Omental fat pad (tissue), 4 donors: ENCODE measurements around the gene ASH1L. TPM values are rescaled to one million over a fixed set of nuclear protein-coding genes. Genes with fewer than 3 reads are reported as not detected.

ENCODE experiments used
- ATAC-seq: fragments of 150-250 bp; one replicate; pipeline ENCODE4 v1.9.1; 2016; ENCODE audit warnings: mild to moderate bottlenecking, moderate library complexity; ENCODE audit not compliant: low FRiP score
- DNase-seq: peaks from one replicate; pipeline ENCODE4 v3.0.0-alpha.2; 2019; ENCODE audit warnings: low spot score
- total RNA-seq, 4 donors: library from RNA; depleted of rRNA; stranded (reverse); fragments of >200 nt; gene quantifications; one replicate each; pipeline ENCODE4 v1.1.0, GENCODE V29; 2016
- TF ChIP-seq, protein P1 (sequence below), 3 donors: fragments of 450-650 bp; IDR thresholded peaks; one replicate each; pipeline ENCODE4 v1.5.1; 2016 to 2017; ENCODE audit warnings: antibody characterized with exemption in 3 of 3, mild to moderate bottlenecking in 3 of 3, moderate library complexity in 2 of 3

The ASH1L gene
- total RNA-seq, 4 donors from 2014 or later: 60.8 to 72.2 (median 65.6) TPM

- TF ChIP-seq, protein P1, sequence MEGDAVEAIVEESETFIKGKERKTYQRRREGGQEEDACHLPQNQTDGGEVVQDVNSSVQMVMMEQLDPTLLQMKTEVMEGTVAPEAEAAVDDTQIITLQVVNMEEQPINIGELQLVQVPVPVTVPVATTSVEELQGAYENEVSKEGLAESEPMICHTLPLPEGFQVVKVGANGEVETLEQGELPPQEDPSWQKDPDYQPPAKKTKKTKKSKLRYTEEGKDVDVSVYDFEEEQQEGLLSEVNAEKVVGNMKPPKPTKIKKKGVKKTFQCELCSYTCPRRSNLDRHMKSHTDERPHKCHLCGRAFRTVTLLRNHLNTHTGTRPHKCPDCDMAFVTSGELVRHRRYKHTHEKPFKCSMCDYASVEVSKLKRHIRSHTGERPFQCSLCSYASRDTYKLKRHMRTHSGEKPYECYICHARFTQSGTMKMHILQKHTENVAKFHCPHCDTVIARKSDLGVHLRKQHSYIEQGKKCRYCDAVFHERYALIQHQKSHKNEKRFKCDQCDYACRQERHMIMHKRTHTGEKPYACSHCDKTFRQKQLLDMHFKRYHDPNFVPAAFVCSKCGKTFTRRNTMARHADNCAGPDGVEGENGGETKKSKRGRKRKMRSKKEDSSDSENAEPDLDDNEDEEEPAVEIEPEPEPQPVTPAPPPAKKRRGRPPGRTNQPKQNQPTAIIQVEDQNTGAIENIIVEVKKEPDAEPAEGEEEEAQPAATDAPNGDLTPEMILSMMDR (IDR thresholded peaks at IDR 0.05): no peak
- no peak for DNase-seq
- peak; percentile 62 for ATAC-seq
These were observed 238.9 kb downstream of the ASH1L start for GRCh38 chr1:155323729-155324036.

DNA sequence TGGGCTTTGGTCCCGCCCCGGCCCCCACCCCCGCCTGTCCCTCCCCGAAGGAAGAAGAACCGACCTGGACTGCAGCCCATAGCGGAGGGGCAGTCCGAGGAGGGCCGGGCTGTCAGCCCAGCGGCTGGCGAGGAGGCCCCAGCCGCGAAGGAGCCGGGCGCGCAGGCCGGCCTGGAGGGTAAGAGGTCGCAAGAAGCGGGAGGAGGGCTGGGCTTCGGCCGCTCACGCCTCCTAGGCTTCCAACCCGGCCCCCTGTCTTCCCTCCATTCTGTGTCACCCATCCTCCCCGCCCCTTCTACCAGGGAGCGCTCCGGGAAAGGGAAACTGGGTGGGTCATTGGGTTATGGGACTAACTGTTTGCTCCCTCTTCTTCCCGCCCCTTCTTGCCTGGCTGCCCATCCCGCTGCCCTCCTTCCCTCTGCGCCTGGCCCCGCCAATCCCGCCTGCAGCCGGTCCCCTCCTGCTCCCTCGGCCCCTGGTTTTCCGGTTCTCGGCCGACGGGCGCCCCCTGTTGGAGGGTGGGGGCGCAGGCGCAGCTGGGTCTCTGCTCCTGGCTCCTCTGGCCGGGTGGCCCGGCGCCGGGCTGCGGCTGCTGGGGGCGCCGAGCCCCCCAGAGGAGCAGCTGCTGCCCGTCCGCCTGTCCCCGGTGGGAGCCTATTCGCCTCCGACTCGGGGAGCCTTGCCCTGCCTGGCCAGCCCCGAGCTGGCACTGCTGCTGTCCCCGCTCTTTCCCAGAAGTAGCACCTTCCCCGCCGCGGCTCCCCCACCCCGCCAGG lies 239.5 kb downstream of the ASH1L start:
- ATAC-seq: peak; percentile 72
- DNase-seq: peak; percentile 76
- TF ChIP-seq, protein P1 (IDR thresholded peaks at IDR 0.05): peak in 2 of 3 donors; percentile 86 to 93

DNA sequence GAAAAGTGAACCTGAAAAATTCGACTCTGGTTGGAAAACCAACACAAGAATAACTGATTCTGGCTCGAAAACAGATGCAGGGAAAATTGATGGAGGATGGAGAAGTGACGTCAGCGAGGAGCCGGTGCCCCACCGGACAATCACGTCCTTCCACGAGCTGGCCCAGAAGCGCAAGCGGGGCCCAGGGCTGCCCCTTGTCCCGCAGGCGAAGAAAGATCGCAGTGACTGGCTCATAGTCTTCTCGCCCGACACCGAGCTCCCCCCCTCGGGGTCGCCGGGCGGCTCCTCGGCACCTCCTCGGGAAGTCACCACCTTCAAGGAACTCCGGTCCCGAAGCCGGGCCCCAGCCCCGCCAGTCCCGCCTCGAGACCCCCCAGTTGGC lies 240.0 kb downstream of the ASH1L start:
- TF ChIP-seq, protein P1 (IDR thresholded peaks at IDR 0.05): no peak
- ATAC-seq (no peak), DNase-seq (no peak)

- ATAC-seq: no peak
- no peak for DNase-seq
- TF ChIP-seq, protein P1 (IDR thresholded peaks at IDR 0.05): no peak
These were observed 240.7 kb downstream of the ASH1L start for GRCh38 chr1:155321639-155322503.

DNA sequence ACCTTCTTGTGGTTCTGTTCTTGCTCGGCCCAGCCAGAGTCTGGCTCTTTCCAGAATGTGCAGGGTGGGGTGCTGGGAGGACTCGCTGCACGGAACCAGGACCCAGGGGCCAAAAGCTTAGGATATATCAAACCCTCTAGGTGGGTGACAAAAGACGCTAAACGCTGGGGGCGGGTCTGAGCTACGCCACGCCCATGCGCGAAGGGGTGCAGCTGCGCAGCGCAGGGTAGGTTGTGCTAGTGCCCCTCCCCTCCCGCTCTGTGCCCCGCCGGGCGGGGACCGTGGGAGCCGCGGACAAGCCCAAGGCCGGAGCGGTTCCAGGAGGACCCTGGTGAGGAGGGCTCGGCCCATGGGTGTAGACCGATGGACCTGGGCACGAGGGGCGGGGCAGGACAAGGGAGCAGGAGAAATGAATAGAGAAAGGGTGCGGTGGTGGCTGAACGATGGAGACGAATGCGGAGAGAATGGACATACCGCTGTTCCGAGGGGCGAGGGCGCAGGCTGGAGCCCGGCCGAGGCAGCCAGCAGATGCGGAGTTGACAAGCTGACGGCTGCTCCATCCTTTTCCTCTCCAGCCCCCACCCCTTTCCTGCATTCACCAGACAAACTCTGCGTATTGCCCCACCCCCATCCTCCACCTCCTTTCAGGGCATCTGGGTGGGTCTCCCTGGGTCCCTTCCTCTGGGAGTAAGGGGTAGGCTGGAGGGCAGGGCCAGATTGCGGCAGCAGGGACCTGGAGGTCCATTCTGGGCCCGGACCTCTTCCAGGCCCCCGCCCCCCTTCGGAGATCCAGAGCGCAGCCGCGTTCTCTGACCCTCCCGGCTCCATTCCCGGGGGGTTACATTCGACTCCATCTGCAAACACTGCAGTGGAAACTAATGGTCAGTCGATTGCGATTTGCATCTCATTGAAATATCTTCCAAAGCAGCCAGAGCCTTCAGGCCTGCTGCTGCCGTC lies 241.7 kb downstream of the ASH1L start, which contains the start of gene RUSC1:
TSS of gene RUSC1 (plus strand) at position 234 of the 957 bp plus-strand sequence. CDS start 880 bp downstream, outside the sequence.
- DNase-seq (peak; percentile 55), ATAC-seq (no peak)

GRCh38 chr1:155320252-155320651 lies 242.4 kb downstream of the ASH1L start:
- ATAC-seq (no peak), DNase-seq (no peak)

More for the DNA sequence above, 241.7 kb downstream of the ASH1L start, which contains the start of gene RUSC1:
- TF ChIP-seq, protein P1 (IDR thresholded peaks at IDR 0.05): no peak

More at GRCh38 chr1:155320252-155320651, 242.4 kb downstream of the ASH1L start:
- TF ChIP-seq, protein P1 (IDR thresholded peaks at IDR 0.05): no peak
